T-helper 2 cell treated with Interferon-gamma antibody and Interleukin-4, amounts not matched to agents 100 ng/mL and 5 ng/mL, for 36 hours (primary cell): Measurements from ENCODE around the gene PTPRM. TPM values are rescaled to one million over a fixed set of nuclear protein-coding genes. Genes with fewer than 3 reads are reported as not detected.

Source experiments
- intact Hi-C: fragments of 100-400 bp; cut with micrococcal nuclease; formaldehyde crosslinking; loops from one replicate; pipeline ENCODE4 v1.15.1; 2023
- total RNA-seq: library from RNA; stranded (reverse); gene quantifications from 2 replicates; pipeline ENCODE4 v1.2.3, GENCODE V29; 2022

Gene PTPRM
- total RNA-seq, 1 donor from 2014 or later: 6.9 TPM

DNA sequence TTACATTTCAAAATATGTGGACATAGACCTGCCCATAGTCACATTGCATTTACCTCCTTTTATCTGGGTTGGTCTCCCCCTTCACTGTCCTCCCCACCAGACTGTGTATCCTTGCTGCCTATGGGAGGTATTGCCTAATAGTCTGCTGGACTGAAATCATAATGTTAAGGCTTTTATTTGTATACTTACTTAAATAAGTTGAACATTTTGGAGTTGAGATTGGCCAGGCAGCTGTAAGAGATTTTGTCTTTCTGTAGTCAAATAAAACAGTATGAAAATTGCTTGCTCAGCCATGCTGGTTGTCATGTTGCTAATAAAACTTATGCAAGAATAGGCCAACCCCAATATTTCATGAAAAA, 280.9 kb downstream of the PTPRM start:
- intact Hi-C loops: no loop called here

DNA sequence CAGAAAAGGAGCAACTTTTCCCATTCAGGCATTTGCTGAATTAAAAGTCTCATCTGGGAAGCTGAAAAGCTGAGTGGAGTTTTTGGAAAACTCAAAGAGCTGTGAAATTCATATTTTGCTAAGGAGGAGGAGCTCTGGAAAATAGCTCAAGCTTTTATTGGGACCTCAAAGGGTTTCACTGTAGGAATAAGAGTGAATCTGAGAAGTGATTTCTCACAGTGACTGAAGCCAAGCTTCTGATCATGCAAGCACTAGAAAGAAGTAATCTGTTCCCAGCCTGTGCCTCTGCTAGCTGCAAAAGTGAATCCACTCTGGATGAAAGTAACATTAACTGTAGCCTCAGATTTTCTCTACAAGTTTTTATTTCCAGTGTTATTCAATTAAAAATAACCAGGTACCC, 283.3 kb downstream of the PTPRM start:
- intact Hi-C loops: no loop called here

DNA sequence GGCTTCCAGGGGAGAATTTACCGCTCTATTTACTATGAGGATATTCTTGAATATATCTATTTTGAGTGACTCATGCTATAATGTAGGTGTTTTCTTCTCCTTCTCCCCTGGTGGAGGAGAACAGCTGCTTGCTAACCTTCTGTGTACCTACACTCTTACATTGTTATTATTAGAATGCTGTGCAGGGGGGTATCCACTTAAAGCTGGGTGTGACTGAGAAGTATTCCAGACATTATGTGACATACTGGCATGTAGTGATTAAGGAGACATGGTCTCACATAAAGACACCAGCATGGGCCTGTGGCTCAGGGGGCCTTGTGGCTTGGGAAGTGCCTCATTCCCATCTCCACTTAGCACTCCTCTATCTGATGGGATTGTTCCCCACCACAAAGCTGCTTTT, 287.9 kb downstream of the PTPRM start:
- intact Hi-C loops: no loop called here

DNA sequence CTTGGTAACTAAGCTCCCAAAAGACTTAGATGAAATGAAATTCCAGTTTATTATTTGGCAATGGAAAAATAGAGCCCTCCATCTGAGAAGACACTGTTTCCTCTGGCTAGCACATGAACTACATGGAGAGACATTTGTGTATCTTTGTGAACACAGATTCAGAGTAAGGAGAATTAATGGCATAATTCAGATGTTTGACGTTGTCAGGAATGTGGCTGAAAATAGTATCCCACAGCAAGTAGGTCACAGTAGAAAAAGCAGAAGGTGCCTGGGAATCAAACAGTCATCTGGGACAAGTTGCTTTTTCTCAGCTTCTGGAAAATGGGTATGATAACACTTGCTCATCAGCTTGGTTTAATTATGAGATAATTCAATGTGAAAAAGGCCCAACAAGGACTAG, 288.6 kb downstream of the PTPRM start:
- intact Hi-C loops: no loop called here

DNA sequence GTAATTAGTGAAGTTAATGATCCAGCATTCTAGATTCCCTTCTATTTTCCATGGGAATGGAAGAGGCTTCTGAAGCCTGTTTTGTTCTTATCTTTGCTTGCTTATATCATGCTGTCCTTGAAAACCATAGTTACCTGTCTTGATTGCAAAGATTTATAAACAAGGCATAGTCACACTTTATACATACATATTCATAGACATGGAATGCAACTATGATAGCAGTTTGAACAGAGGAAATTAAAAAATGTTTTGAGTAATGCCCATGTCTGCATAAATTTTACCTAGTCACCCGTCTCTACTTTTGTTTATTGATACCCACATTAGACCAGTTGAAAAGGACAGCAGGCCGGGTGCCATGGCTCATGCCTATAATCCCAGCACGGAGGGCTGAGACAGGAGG, 289.0 kb downstream of the PTPRM start:
- intact Hi-C loops: no loop called here

DNA sequence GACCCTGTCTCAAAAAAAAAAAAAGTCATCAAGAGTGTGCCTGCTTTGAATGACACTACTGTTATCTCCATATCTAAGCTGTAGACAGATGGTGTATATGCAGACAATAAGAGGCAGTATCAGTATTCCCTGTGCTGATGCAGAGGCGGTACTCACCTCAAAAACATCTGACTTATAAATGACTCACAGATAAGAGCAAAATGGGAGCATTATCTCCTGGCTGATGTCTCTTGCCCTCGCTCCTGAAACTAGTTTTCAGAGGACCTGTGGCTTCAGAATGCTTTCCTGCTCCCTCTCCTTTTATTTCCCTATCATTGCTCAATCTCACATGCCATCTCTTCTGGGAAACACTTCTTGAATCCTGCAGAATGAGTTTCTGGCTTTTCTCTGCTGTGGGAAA, 289.6 kb downstream of the PTPRM start:
- intact Hi-C loops: no loop called here

DNA sequence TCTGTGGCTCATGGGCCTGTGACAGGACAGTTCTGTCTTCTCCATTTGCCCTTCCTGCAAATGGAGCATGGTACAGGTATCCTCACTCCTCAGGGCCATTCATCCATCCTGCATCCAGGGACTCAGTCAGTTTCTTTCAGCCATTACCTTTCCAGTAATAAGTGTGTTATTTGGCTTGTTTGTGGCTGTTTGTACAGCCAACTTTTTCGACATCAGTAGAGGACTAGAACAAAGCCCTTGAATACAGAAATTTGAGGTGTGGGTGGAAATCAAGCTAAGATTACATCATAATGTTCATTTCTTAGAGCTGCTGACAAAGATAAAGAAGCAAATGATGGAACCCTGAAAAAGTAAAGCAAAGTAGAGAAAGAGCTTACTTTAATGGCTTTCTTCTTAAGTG, 290.4 kb downstream of the PTPRM start:
- intact Hi-C loops: no loop called here

DNA sequence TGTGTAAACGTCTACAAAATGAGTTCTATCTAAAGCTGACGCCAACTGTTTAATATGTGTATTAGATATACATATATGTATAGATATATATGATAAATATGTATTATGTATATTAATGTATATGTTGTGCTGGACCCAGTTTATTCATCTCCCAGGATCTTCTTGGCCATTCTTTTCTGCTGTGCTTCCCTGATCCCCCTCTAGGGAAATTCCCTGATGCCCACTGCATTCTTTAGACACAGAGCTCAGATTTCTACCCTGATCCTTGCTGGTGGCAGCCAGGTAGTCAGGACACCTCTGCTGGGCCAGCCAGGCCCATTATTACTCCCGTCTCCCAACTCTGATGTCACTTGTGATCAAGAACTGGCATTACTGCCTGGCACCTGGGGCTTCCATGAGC, 292.0 kb downstream of the PTPRM start:
- intact Hi-C loops: no loop called here

DNA sequence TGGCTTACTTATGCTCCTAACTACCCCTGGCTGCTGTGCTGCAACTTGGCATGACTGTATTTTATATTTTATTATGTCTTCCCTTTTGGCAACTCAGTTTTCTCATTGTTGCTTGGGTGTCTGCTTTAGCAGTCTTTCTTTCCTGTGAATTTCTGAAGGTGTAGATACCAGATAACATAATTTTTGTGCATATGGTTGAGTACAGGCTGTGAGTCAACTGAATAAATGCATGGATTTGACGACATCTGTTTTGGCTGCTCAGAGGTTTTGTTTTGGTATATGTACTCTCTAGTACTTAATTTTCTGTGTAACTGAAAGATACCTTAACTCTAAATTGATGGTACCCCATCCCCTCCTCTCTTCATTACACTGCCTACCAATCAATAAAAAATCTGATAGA, 303.1 kb downstream of the PTPRM start:
- intact Hi-C loops: no loop called here

DNA sequence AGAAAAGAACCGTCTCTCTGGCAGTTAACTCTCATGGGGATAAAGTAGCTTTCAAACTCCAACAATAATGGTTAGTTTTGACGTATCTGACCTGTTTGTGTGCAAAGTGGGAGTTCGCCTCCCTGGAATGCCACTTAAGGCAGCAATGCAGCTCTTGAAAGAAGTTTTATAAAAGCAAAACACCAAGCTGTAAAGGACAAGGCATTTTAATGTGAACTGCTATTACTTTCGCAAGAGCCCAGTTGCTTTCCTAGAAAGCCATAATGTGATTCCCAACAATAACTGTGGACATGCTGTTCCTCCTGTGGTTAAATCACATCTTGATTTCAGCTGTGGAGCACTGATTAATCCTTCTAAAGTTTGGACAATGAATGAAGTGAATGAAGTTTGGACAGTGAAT, 303.7 kb downstream of the PTPRM start:
- intact Hi-C loops: no loop called here

DNA sequence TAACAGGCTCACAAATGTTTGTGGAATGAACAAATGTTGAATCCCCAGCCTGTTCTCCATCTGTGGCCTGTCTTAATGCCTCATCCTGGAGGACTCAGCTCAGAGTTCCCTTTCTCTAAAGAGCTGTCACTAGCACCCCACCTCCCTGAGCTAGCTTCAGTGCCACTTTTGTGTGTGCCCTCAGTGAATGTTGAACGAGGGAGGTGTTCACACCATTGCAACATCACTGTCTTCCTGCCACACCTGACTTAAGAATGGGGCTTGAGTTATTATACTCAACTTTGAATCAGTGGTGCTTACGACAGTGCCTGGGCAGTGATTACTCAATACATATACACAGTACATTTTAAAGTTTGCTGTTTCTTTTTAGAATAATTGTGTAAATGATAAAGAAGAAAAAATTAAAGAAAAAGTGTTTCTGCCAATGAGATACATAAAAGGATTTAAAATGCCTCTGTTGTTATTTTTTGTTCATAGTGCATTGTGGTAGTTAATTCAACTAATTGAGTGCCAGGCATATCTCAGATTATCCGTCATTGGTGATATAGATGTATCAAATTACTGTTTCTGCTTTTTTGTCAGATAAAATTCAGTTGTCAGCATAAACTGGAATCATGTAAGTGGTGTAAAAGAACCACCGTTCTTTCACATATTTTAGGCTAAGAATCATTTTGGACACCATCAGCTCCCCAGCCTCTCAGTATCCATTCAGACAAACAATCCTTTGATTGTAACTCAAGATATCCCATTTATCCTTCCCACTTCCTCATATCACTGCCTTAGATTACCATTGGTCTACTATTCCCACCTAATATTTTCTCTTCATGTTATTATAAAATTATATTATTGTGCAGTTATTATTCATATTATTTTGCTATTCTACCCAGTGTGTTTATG, 304.7 kb downstream of the PTPRM start:
- intact Hi-C loops: no loop called here

DNA sequence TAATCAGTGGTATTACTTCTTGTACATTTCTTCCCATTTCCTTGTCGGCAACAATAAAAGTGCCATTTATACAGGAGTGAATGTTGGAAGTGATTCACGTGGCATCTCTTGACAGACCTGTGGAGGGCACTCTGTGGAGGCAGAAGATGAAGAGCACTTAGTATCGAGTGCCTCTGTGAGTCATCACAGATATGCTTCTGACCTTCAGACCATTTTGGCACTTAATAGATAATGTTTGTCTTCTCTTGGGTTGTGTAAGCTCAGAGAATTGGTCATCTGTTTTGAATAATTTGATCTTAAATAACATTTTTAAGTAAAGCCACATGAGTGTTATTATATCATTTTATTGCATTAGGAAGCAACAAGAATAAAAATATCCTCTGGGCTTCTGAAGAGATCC, 305.5 kb downstream of the PTPRM start:
- intact Hi-C loops: no loop called here

DNA sequence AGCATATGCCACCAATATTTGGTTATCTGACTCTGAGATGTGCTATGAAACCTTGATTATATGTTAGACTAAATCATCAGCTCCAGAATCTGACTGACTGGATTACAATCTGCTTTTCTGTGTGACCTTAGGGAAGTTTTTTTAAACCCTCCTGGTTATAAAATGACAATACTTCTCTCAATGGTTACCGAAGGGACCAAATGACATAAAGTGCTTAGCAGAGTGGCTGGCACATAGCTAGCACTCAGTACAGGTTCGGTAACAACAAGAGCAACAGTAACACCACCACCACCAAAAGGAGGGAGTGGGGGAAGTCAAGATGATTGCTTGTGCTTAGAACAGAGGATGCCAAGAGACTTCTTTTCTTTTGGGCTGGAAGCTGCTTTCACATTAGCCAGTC, 306.2 kb downstream of the PTPRM start:
- intact Hi-C loops: no loop called here

DNA sequence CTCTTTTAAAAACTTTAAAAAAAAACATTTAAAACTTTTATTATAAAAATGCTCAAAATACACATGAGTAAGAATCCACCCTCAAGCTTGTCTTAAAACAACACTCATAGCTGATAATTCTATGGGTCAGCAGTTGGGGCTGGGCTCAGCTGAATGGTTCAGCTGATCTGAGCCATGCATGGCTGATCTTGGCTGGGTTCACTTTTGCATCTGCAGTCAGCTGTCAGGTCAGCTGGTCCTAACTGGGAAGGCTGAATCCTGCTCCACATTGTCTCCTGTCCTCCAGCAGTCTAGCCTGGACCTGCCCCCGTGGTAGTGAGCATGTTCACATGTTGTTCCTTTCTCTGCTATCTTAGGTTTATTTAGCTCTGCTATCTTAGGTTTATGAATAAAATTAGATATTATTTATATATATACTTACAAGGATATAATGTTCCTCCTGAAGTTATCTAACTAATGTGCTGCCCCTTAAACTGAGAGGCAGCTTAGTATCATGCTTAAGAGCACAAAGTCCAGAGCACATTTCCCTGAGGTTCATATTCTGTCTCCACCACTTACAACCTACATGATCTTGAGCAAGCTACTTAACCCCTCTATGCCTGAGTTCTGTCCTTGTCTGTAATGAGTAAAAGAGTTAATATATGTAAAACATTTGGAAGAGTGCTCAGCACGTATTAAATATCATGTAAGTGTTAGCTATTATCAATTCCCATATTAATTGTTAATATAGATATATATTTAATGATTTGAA, 309.4 kb downstream of the PTPRM start:
- intact Hi-C loops: no loop called here

DNA sequence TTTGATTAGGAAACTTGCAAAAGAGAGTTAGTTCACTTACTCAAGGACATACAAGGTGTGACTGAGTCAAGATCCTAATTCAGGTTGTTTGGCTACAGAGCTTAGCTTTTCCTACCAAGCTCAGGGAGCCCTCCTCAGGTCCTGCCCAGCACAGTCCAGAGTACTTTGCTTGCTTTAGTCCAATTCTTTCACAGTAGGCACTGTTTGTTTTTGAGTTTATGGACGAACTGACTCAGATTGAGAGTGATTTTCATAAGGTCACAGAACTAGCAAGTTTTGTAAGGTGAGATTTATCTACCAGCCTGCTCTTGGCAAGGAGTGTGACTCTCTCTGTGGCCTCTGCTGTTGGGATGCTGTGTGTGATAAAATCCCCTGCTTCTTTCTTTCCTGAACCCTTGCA, 310.5 kb downstream of the PTPRM start:
- intact Hi-C loops: no loop called here

DNA sequence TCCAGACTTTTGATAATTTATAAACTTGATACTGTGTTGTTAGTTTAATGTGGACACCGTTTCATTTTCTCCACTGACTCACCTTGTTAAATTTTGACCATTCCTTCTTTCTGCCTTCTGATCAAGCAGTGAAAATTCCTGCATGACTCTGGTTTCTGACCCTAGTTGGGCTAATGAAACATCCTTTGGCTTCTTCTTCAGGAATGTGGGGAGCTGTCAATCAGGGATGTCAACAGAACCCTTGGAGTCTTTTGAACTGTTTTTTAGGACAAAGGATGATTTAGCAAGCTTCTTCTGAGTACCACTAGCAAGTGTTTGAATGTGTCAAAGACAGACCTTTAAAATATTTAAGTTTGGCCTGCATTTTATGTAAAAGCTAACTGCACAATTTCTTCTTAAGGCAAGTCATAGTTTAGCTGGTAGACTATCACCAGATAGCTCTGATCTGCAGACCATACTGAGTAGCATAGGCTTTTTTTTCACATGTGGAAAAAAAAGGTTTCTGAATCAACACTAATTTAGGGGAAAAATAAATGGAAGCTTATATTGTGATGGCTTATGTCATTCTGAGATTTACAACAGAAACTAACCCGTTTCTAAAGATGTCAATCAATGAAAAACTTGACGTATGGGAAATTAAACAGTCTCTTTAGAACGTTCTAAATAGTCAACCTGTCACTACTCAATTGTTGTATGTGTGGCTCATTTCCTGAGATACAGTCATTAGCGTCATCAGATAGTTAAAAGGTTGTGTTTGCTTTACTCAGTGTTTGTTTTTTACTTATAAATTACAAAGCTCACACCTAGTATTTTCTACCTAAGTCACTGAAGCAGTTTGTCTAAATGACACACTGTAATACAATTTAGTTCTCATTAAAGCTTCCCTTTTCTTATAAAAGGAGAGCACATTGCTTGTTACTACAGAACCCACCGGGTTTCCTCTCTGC, 311.4 kb downstream of the PTPRM start:
- intact Hi-C loops: no loop called here

DNA sequence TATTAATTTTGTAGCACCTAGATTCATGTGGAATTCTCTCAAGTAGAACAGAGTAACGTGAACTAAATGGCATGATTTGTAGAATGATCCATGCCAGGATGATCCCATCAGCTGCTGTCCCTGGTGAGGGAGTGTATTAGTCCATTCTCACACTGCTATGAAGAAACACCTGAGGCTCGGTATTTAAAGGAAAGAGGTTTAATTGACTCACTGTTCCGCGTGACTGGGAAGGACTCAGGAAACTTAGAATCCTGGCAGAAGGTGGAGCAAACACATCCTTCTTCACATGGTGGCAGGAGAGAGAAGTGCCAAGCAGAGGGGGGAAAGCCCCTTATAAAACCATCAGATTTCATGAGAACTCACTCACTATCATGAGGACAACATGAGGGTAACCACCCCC, 312.6 kb downstream of the PTPRM start:
- intact Hi-C loops: no loop called here

DNA sequence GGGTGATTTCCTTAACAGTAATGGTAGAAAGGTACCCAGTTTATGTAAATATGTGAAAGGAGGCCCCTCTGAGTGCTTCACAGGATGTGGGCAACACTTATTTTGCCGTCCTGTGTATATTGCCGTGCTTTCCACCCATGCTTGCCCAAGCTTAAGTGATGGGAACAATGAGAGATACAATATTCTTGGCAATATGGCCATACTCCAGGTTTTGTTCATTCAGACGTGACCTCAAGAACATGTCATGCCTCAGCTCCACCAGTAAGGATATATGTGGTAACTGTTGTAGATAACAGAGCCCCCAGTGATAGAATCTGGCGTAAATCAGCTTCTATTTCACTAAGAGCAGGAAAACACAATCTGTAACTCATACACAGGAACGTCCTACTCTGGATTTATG, 318.7 kb downstream of the PTPRM start:
- intact Hi-C loops: no loop called here

DNA sequence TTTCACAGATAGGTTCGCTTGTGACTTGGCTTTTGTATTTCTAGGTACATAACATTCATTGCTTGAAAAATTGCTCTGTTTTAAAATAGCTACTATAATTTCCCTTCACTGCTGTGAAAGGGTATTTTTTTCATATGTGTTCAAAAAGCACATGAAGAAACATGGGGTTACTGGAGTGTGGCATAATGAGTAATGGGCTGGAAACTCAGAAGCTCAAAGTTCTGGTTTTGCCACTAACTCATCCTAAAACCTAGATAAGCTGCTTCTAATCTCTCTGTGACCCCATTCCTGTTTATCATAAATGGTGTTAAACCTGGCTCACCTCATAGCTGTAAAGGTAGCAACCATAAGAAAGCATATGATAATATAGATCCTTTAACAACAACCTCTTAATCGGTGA, 319.3 kb downstream of the PTPRM start:
- intact Hi-C loops: no loop called here

DNA sequence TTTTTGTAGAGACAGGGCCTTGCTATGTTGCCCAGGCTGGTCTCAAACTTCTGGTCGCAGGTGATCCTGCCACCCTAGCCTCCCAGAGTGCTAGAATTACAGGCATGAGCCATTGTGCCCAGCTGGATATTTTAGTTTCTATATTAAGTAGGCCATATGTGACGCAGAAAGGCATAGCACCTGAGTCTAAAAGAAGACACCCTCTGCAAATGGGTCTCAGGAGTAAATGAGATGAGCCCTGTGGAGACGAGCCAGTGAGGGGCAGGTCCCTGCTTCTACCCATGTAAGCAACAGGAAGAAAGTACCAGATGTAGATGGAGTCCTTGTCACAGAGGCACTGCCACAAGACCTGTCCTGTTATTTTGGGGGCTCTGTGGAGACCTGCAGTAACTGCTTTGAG, 322.4 kb downstream of the PTPRM start:
- intact Hi-C loops: no loop called here

DNA sequence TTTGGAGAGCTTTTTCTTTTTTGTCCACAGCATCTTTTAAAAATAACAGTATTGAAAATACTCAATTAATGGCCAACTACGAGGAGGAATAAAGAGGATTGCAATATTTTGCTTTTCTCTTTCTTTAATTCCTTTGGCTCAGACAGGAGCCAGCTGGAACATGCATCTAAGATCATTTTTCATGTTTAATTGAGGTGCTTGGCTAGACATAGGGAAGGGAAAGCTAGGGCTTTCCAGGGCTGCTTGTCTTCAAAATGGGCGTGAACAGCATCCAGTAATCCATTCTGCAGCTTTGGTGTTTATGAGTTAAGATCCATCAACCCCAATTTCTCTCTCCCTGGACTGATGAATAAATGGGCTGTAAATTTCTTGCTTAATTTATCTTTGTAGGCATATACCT, 323.0 kb downstream of the PTPRM start:
- intact Hi-C loops: no loop called here

DNA sequence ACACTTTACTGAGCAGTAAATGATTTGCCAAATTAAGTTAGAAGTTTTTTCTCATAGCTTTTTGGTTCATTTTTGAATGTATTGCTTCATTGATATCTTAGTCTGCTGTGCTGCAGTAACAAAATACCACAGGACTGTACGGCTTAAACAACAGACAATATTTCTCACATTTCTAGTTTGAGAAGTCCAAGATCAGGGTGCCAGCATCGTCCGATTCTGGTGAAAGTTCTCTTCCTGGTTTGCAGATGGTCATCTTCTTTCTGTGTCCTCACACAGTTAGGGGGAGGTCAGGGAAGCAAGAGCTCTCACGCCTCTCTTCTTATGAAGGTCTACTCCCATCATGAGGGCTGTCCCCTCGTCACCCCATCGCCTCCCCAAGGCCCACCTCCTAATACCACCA, 325.4 kb downstream of the PTPRM start:
- intact Hi-C loops: no loop called here
